Left ventricle myocardium inferior (tissue), 1 donor: ENCODE results near the gene SLC29A1. TPM values are rescaled to one million over a fixed set of nuclear protein-coding genes. Genes with fewer than 3 reads are reported as not detected.

Experiments used
- DNase-seq: peaks from one replicate; pipeline ENCODE4 v3.0.0-alpha.2; 2020
- H3K27ac ChIP-seq: fragments of 200-600 bp; replicated peaks from 2 replicates; pipeline ENCODE4 v1.8.0; 2021
- H3K27me3 ChIP-seq: fragments of 200-600 bp; 2 replicates; pipeline ENCODE4 v1.8.0; 2021; ENCODE audit warnings: low read depth
- H3K36me3 ChIP-seq: fragments of 200-600 bp; 2 replicates; pipeline ENCODE4 v1.8.0; 2021
- H3K4me1 ChIP-seq: fragments of 200-600 bp; 2 replicates; pipeline ENCODE4 v1.8.0; 2021
- H3K4me3 ChIP-seq: fragments of 200-600 bp; 2 replicates; pipeline ENCODE4 v1.8.0; 2021; ENCODE audit warnings: mild to moderate bottlenecking, moderate library complexity
- H3K9me3 ChIP-seq: fragments of 200-600 bp; replicated peaks from 2 replicates; pipeline ENCODE4 v1.8.0; 2021
- CTCF ChIP-seq: fragments of 200-600 bp; IDR thresholded peaks from 2 replicates; pipeline ENCODE4 v1.8.0; 2021; ENCODE audit warnings: antibody characterized with exemption, mild to moderate bottlenecking, borderline replicate concordance
- intact Hi-C: fragments of 100-400 bp; cut with micrococcal nuclease; formaldehyde crosslinking; loops from one replicate; pipeline ENCODE4 v1.11.0; 2022
- total RNA-seq: library from RNA; stranded (reverse); fragmentation: NEBNext Ultra II Directional; extraction: Animal tissue kit (Norgen Biotek cat#: 25700); gene quantifications from one replicate; pipeline ENCODE4 v1.2.1, GENCODE V29; 2021
- donor health status: DM: no; HTN: yes; CAD: no; lungs with severe emphysema.

Gene SLC29A1
- total RNA-seq, 1 donor from 2014 or later, result 154 TPM

- no peak for DNase-seq
- no peak for TF ChIP-seq CTCF
- no peaks in the 10 kb centered on the region for H3K27me3 ChIP-seq
- H3K36me3 ChIP-seq, result peaks cover 63% of the 10 kb centered on the region
- H3K27ac ChIP-seq, result peak overlapping the region; percentile 99
- H3K4me3 ChIP-seq, result peak overlapping the region; percentile 96
- intact Hi-C loops, result no loop called here
- no peaks in the 10 kb centered on the region for H3K9me3 ChIP-seq
- H3K4me1 ChIP-seq, result peaks cover 87% of the 10 kb centered on the region
Measured at GRCh38 chr6:44249082-44249748, 25.8 kb downstream of the SLC29A1 start.

GRCh38 chr6:44250067-44250717 is 26.8 kb downstream of the SLC29A1 start:
- no peak for DNase-seq

GRCh38 chr6:44250718-44251123 is 27.3 kb downstream of the SLC29A1 start:
- Histone ChIP-seq H3K27ac (peak overlapping the region; percentile 20), H3K9me3 (no peaks in the 10 kb centered on the region), H3K4me3 (no peak overlapping the region), H3K4me1 (peaks cover 94% of the 10 kb centered on the region), H3K27me3 (no peaks in the 10 kb centered on the region), H3K36me3 (peaks cover 78% of the 10 kb centered on the region)
- TF ChIP-seq CTCF, result no peak
- intact Hi-C loops, result no loop called here
- DNase-seq, result no peak

More at GRCh38 chr6:44250067-44250717, 26.8 kb downstream of the SLC29A1 start:
- no peak for TF ChIP-seq CTCF
- Histone ChIP-seq H3K4me1 (peaks cover 96% of the 10 kb centered on the region), H3K27ac (peak overlapping the region; percentile 20), H3K36me3 (peaks cover 73% of the 10 kb centered on the region), H3K9me3 (no peaks in the 10 kb centered on the region), H3K27me3 (no peaks in the 10 kb centered on the region), H3K4me3 (peak overlapping the region; percentile 96)
- intact Hi-C loops, result no loop called here

- intact Hi-C loops, result no loop called here
- peaks cover 82% of the 10 kb centered on the region for H3K36me3 ChIP-seq
- H3K4me1 ChIP-seq, result peaks cover 95% of the 10 kb centered on the region
- H3K27ac ChIP-seq, result no peak overlapping the region
- no peaks in the 10 kb centered on the region for H3K9me3 ChIP-seq
- no peaks in the 10 kb centered on the region for H3K27me3 ChIP-seq
- no peak overlapping the region for H3K4me3 ChIP-seq
- no peak for TF ChIP-seq CTCF
- no peak for DNase-seq
Measured at GRCh38 chr6:44251576-44252524, 28.5 kb downstream of the SLC29A1 start.

GRCh38 chr6:44253307-44254101 is 30.1 kb downstream of the SLC29A1 start:
- intact Hi-C loops, result no loop called here
- Histone ChIP-seq H3K36me3 (peaks cover 76% of the 10 kb centered on the region), H3K27me3 (no peaks in the 10 kb centered on the region), H3K9me3 (no peaks in the 10 kb centered on the region), H3K4me1 (peaks cover 92% of the 10 kb centered on the region), H3K27ac (peak overlapping the region; percentile 15), H3K4me3 (no peak overlapping the region)
- no peak for DNase-seq
- peak; percentile 56 for TF ChIP-seq CTCF
